ENCODE data around the gene KRTAP22-1.

Gene KRTAP22-1

GRCh38 chr21:30600787-30601186, at the start of gene KRTAP22-1:
Gene KRTAP22-1, plus strand, starts transcription at chr21:30601087.
- DNase-seq: no peak

- no peak for DNase-seq
Observed at GRCh38 chr21:30552782-30553181, 48.1 kb upstream of the KRTAP22-1 start.

- no peak for DNase-seq
Observed at GRCh38 chr21:30555095-30555494, 45.8 kb upstream of the KRTAP22-1 start.

- DNase-seq: no peak
Observed at GRCh38 chr21:30561264-30561895, 39.5 kb upstream of the KRTAP22-1 start, which contains the start of gene KRTAP19-7. Gene KRTAP19-7, minus strand, starts transcription at chr21:30561314. Its CDS starts 25 bp downstream, at chr21:30561289.

- DNase-seq: no peak
Observed at GRCh38 chr21:30561957-30562356, 38.9 kb upstream of the KRTAP22-1 start.

- no peak for DNase-seq
Observed at GRCh38 chr21:30563072-30563471, 37.8 kb upstream of the KRTAP22-1 start.

- no peak for DNase-seq
Observed at GRCh38 chr21:30563630-30564029, 37.3 kb upstream of the KRTAP22-1 start.

- no peak for DNase-seq
Observed at GRCh38 chr21:30567617-30568016, 33.3 kb upstream of the KRTAP22-1 start.

GRCh38 chr21:30577766-30578165, 23.1 kb upstream of the KRTAP22-1 start:
- DNase-seq: no peak

GRCh38 chr21:30579346-30579745, 21.5 kb upstream of the KRTAP22-1 start:
- no peak for DNase-seq

GRCh38 chr21:30580132-30580531, 20.8 kb upstream of the KRTAP22-1 start:
- DNase-seq: no peak

GRCh38 chr21:30582870-30583269, 18.0 kb upstream of the KRTAP22-1 start:
- no peak for DNase-seq

GRCh38 chr21:30590297-30590696, 10.6 kb upstream of the KRTAP22-1 start, which contains the start of gene KRTAP22-2:
Gene KRTAP22-2, minus strand, starts transcription at chr21:30590397.
- no peak for DNase-seq

GRCh38 chr21:30592140-30592539, 8.7 kb upstream of the KRTAP22-1 start, which contains the start of gene KRTAP6-3:
Gene KRTAP6-3, plus strand, starts transcription at chr21:30592440. Its CDS starts 6 bp downstream, at chr21:30592446.
- no peak for DNase-seq

GRCh38 chr21:30598802-30599201, 2.1 kb upstream of the KRTAP22-1 start, which contains the start of gene KRTAP6-2:
Gene KRTAP6-2, minus strand, starts transcription at chr21:30598902. Its CDS starts 28 bp downstream, at chr21:30598874.
- no peak for DNase-seq

- DNase-seq: no peak
Observed at GRCh38 chr21:30605968-30606367, 5.1 kb downstream of the KRTAP22-1 start.

- DNase-seq: no peak
Observed at GRCh38 chr21:30612132-30612531, 11.2 kb downstream of the KRTAP22-1 start.

GRCh38 chr21:30613836-30614235, 12.9 kb downstream of the KRTAP22-1 start, which contains the start of gene KRTAP6-1:
Gene KRTAP6-1, minus strand, starts transcription at chr21:30613930. Its CDS starts 26 bp downstream, at chr21:30613904.
- no peak for DNase-seq

GRCh38 chr21:30615199-30615598, 14.3 kb downstream of the KRTAP22-1 start:
- DNase-seq: no peak

GRCh38 chr21:30616125-30616524, 15.2 kb downstream of the KRTAP22-1 start, which contains the start of gene KRTAP20-1:
Gene KRTAP20-1, plus strand, starts transcription at chr21:30616425. Its CDS starts 30 bp downstream, at chr21:30616455.
- no peak for DNase-seq

GRCh38 chr21:30620080-30620479, 19.2 kb downstream of the KRTAP22-1 start:
- DNase-seq: no peak

GRCh38 chr21:30620522-30620921, 19.6 kb downstream of the KRTAP22-1 start, which contains the start of gene KRTAP20-4:
Gene KRTAP20-4, plus strand, starts transcription at chr21:30620627.
- DNase-seq: no peak

GRCh38 chr21:30623362-30623761, 22.5 kb downstream of the KRTAP22-1 start:
- DNase-seq: no peak

GRCh38 chr21:30625449-30626165, 24.7 kb downstream of the KRTAP22-1 start:
- DNase-seq: no peak
